Lung (tissue), 12 donors: ENCODE measurements around the gene IFNL1. TPM values are rescaled to one million over a fixed set of nuclear protein-coding genes. Genes with fewer than 3 reads are reported as not detected.

Source experiments
- ATAC-seq: fragments of 200-7000 bp; cut with Tn5 transposase; one replicate; pipeline ENCODE4 v1.9.1; 2020; ENCODE audit warnings: moderate number of reproducible peaks; ENCODE audit not compliant: insufficient read depth, low FRiP score
- DNase-seq, 3 donors: peaks; one replicate each; pipeline ENCODE4 v3.0.0-alpha.2; 2013 to 2017
- H3K27ac ChIP-seq, 2 donors: one replicate each; pipeline ENCODE4 v1.5.1; 2013; ENCODE audit warnings: mild to moderate bottlenecking in 2 of 2, moderate library complexity in 2 of 2, control low read depth in 1 of 2, inconsistent platforms in 1 of 2, low read depth in 1 of 2, low read length in 1 of 2
- H3K27me3 ChIP-seq, 3 donors: one replicate each; pipeline ENCODE4 v1.5.1; 2013; ENCODE audit warnings: low read length in 2 of 3; ENCODE audit not compliant: control insufficient read depth in 3 of 3, insufficient read depth in 3 of 3
- H3K36me3 ChIP-seq, 4 donors: one replicate each; pipeline ENCODE4 v1.5.1; 2013; ENCODE audit warnings: low read length in 4 of 4, mild to moderate bottlenecking in 1 of 4, moderate library complexity in 1 of 4; ENCODE audit not compliant: control insufficient read depth in 4 of 4, insufficient read depth in 4 of 4
- H3K4me1 ChIP-seq, 5 donors: one replicate each; pipeline ENCODE4 v1.5.1; 2013; ENCODE audit warnings: low read length in 5 of 5, mild to moderate bottlenecking in 2 of 5, moderate library complexity in 1 of 5; ENCODE audit not compliant: control insufficient read depth in 5 of 5, insufficient read depth in 5 of 5
- H3K4me3 ChIP-seq: one replicate; pipeline ENCODE4 v1.5.1; 2013; ENCODE audit warnings: mild to moderate bottlenecking, control low read depth, moderate library complexity
- H3K9ac ChIP-seq, 2 donors: one replicate each; pipeline ENCODE4 v1.5.1; 2013; ENCODE audit warnings: low read length in 2 of 2, control low read depth in 1 of 2; ENCODE audit not compliant: insufficient read depth in 1 of 2
- H3K9me3 ChIP-seq, 4 donors: one replicate each; pipeline ENCODE4 v1.5.1; 2013; ENCODE audit warnings: low read length in 3 of 4, mild to moderate bottlenecking in 1 of 4, moderate library complexity in 1 of 4; ENCODE audit not compliant: control insufficient read depth in 4 of 4, insufficient read depth in 3 of 4
- WGBS, 2 donors: extraction: QIAGEN DNeasy Blood & Tissue Kit; methylation state at CpG; one replicate each; pipeline ENCODE4 v1.1.7; 2013; 5-methylcytosine and 5-hydroxymethylcytosine counted together
- polyA plus RNA-seq, 2 donors: library from polyadenylated mRNA; stranded (reverse); fragments of 200-250 nt; gene quantifications; one replicate each; pipeline ENCODE4 v1.2.1, GENCODE V29; 2013
- total RNA-seq, 2 donors: library from RNA; depleted of rRNA in 1 of 2; stranded (reverse); fragments of >200 nt in 1 of 2; gene quantifications; one replicate each; pipeline ENCODE4 v1.2.1, GENCODE V29; 2014 to 2021
- TF ChIP-seq, protein P1 (sequence below): IDR thresholded peaks from 2 replicates; pipeline ENCODE4 v1.5.1; 2012; ENCODE audit warnings: mild to moderate bottlenecking; ENCODE audit errors: control extremely low read depth, extremely low read depth
- donor health status: control.
- donor health status: control.
- donor health status: Bipolar disorder and iron deficiency.
- donor health status: healthy.
- donor health status: DM: yes; HTN: yes; CAD: no.

IFNL1 gene
- total and polyA plus RNA-seq, 4 donors: 0.17 TPM; not detected in 3

DNA sequence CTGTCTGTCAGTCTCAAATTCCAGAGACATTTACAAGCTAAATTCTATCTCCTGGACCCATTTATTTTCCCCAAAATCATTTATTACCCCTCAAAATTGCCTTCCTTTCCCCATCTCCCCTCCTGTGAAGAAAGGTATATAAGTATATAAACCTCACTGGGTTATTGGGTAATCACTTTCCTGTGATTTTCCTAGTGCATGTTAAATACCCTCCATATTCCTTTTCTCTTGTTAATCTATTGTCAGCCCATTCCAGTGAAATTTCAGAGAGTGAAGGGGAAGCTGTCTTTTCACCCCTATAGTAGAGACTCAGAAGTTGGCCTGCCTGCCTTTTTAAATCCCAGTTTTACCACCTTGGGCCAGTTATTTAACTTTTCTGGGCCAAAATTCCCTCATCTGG lies 9.9 kb downstream of the IFNL1 start:
- Histone ChIP-seq H3K9ac (no peak overlapping the region), H3K4me3 (no peak overlapping the region), H3K9me3 (no peaks in the 10 kb centered on the region), H3K4me1 (peaks cover 0 to 12% (median 4%) of the 10 kb centered on the region in 5 donors), H3K27ac (no peak overlapping the region), H3K36me3 (peaks cover 0 to 2% (median 0%) of the 10 kb centered on the region in 4 donors), H3K27me3 (peaks cover 0 to 42% (median 36%) of the 10 kb centered on the region in 3 donors)
- ATAC-seq (no peak), DNase-seq (no peak)
- TF ChIP-seq, protein P1, sequence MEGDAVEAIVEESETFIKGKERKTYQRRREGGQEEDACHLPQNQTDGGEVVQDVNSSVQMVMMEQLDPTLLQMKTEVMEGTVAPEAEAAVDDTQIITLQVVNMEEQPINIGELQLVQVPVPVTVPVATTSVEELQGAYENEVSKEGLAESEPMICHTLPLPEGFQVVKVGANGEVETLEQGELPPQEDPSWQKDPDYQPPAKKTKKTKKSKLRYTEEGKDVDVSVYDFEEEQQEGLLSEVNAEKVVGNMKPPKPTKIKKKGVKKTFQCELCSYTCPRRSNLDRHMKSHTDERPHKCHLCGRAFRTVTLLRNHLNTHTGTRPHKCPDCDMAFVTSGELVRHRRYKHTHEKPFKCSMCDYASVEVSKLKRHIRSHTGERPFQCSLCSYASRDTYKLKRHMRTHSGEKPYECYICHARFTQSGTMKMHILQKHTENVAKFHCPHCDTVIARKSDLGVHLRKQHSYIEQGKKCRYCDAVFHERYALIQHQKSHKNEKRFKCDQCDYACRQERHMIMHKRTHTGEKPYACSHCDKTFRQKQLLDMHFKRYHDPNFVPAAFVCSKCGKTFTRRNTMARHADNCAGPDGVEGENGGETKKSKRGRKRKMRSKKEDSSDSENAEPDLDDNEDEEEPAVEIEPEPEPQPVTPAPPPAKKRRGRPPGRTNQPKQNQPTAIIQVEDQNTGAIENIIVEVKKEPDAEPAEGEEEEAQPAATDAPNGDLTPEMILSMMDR: no peak

DNA sequence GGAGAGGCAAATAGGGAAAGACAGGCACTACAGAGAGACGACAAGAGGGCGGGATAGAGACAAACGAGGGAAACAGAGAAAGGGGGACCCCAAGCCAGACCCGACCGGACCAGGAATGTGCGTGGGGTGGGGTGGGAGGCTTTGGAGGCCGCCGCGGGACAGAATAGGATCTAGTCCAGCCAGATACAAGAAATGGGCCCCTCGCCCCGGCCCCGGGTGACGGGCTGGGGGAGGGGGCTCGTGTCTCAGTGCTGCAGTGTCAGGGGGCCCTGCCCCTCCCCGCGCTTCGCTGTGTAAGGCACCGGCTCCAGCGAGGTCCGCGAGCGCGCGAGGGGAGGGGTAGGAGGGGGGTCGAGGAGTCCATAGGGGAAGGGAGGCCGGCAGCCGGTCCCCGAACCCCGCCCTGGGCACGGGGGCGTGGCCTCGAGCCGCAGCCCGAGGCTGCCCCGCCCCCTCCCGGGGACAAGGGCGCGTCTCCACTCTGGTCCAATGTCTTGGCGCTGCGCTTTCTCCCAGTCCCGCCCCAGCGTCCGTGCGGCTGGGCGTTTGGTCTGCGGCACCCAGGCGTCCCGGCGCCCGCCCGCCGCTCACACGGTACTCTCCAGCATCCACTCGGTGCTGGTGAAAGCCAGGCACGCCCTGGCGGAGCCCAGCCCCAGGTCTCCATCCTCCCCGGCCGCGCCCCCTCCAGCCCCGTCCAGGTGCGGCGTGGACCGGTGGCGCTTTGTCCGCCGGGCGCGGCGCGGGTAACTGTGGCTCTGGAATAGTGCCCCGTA lies 11.0 kb downstream of the IFNL1 start:
- Histone ChIP-seq H3K36me3 (peaks cover 0 to 2% (median 0%) of the 10 kb centered on the region in 4 donors), H3K9me3 (no peaks in the 10 kb centered on the region), H3K27me3 (peaks cover 0 to 42% (median 36%) of the 10 kb centered on the region in 3 donors), H3K9ac (no peak overlapping the region), H3K4me1 (peaks cover 0 to 12% (median 4%) of the 10 kb centered on the region in 5 donors), H3K4me3 (no peak overlapping the region), H3K27ac (no peak overlapping the region)
- DNase-seq (peak; percentile 35 to 61 (median 57)), ATAC-seq (peak; percentile 67)
- WGBS, 2 donors: 49 to 55% methylated on average over 46 to 71 of the region's 71 CpGs
- TF ChIP-seq, protein P1: no peak

DNA sequence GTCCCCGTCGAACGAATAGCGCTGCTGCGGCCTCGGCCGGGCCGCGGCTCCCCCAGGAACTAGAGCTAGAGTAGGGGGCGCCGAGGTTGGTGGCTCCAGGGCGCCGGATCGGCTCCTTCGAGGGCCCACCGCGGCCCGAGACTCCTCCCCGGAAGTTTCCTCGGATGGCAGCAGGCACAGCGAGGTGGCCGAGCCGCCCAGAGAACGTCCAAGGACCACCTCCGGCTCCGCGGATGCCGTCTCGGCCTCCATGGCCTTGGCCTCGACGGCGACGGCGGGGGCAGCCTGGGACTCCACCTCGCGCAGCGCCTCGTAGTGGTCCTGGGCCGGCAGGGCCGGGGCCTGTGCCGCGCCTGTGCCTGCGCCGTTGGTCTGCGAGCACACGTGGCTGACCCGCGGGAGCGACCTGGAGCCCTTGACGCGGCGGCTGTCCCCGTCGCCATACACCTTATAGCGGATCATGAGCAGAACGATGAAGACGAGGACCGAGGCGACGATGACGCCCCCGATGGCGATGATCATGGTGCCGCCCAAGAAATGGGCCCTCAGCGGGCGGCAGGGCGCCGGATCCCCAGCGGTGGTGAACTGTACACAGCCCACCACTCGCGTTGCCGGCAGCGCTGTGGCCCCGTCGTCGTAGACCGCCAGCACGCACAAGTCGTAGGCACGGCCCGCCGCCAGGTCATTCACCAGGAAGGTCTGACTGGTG lies 11.8 kb downstream of the IFNL1 start:
- H3K9me3 ChIP-seq: no peaks in the 10 kb centered on the region
- H3K4me3 ChIP-seq: no peak overlapping the region
- peaks cover 0 to 2% (median 0%) of the 10 kb centered on the region in 4 donors for H3K36me3 ChIP-seq
- no peak overlapping the region for H3K27ac ChIP-seq
- no peak for DNase-seq
- peaks cover 0 to 42% (median 36%) of the 10 kb centered on the region in 3 donors for H3K27me3 ChIP-seq
- H3K4me1 ChIP-seq: peaks cover 0 to 12% (median 4%) of the 10 kb centered on the region in 5 donors
- 47 to 62% methylated on average over 81 to 82 of the region's 82 CpGs for WGBS, 2 donors
- no peak for ATAC-seq
- H3K9ac ChIP-seq: no peak overlapping the region
- TF ChIP-seq, protein P1: no peak
